Gastroesophageal sphincter (tissue), 2 donors: Measurements from ENCODE around the gene CALML3.

Experiments
- EP300 ChIP-seq: sonication (generic); formaldehyde crosslinking; IDR thresholded peaks from one replicate; pipeline ENCODE4 v1.6.1; 2017; ENCODE audit warnings: antibody characterized with exemption, mild to moderate bottlenecking
- POLR2AphosphoS5 ChIP-seq: sonication (generic); formaldehyde crosslinking; IDR thresholded peaks from one replicate; pipeline ENCODE4 v1.6.1; 2017; ENCODE audit warnings: antibody characterized with exemption

DNA sequence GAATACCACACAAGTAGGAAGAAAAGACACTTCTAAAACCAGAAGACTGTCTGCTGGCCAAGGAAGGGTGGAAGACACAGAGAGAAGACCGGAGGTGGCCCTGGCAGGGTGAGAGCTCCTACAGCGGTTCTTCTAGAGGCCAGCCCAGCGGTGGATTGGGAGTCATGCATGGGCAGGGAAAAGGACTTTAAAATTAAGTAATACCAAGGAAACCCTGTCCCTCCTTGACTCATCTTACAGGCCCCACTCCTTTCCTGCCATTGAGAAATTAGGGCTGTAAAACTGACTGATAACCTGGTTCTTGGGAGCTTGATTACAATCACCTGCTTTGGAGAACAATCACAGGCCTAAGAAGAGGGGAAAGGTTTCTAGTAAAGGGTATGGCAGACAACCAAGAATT is 16.1 kb downstream of the CALML3 start:
- TF ChIP-seq POLR2AphosphoS5 (no peak), EP300 (no peak)
